Stimulated activated CD8-positive, alpha-beta memory T cell treated with anti-CD3 and anti-CD28 coated beads, Interleukin-4, amount 100 ng/mL, for 1 hour (primary cell): ENCODE results near the gene ZNF320.
"Not testable (repeated sequence)": the region's sequence is repeated elsewhere in the genome, so short reads cannot be mapped to it uniquely, and the experiment has no call there.

Experiments
- DNase-seq, 2 donors: peaks; one replicate each; pipeline ENCODE4 v3.0.0-alpha.2; 2020; ENCODE audit warnings: low read depth in 2 of 2, low spot score in 1 of 2

Gene ZNF320

DNA sequence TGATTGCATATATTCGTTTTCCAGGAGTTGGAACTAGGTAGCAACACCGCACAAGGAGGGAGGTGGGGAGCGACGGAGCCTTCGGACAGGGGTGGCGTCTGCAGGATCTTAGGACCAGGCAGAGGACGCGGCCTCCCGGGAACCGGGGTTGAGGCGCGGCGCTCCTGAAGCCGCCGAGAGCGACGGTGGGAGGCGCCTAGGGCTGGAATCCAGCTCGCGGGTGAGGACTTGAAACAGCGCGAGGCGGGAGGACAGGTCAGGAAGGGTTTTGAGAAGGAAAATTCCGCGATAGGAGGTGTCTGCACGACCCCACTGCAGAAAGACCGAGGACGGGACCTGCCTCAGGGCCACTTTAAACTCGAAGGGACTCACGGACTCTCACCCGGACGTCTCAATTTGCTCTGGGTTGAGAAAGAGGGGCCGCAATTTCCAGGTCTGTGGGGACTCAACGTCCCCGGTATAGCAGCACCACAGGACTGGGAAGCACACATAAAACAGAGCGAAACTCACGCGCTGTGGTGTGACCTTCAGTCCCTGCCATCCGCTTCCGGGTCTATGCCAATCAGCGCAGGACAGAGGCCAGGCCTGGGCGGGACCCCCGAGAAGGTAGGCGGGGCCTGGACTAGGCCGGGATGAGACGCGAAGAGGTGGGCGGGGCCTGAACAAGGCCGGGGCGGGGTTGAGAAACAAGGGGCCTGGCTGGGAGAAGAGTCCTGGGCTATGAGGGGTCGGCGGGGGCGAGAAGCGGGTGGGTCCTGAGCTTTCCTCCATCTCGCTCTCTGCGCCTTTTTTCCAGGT is at the start of gene ZNF320:
Gene ZNF320 (minus strand): TSS at position 498 of the 798 bp plus-strand sequence. CDS start 7,380 bp downstream, outside the sequence.
- DNase-seq = peak; percentile 81 to 83

DNA sequence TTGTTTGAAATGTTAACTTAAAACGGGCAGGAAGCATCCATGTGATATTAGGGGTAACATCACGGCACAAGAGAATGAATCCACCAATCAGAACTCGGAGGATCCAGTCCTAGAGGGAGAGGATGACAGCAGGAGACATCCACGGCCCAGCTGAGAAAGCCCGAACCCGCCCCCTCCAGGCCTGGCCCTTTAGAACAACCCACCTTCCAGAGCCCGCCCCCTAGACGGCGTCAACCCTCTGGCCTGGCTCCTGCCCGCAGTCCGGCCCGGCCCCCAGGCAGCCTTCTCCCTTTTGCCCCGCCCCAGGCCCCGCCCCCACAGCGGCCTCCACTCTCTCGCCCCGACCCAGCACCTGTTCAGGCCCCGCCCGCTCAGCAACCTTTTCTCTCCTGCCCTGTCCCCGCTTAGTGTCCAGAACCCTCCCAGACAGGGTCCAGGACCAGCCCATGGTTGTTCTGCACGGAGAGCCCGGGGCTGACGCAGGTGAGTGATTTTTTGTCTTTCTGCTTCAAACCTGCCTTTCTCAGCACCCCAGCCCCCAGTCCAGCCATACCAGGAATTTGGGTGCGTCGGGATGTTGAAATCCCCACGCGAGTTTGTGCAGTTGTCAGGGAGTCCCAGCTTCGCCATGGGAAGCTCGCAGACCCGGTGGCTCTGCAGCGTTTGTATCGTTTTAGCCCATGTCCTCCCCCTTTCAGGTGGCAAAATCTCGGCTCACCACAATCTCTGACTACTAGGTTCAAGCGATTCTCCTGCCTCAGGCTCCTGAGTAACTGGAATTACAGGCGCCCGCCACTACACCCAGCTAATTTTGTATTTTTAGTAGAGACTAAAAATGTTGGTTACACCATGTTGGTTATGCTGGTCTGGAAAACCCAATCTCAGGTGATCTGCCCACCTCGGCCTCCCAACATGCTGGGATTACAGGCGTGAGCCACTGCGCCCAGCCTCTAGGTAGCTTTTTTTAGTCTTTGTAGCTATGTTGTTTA is 49.2 kb upstream of the ZNF320 start:
- DNase-seq = no peak

- DNase-seq = no peak
Observed at GRCh38 chr19:52945652-52946321, 48.4 kb upstream of the ZNF320 start.

DNA sequence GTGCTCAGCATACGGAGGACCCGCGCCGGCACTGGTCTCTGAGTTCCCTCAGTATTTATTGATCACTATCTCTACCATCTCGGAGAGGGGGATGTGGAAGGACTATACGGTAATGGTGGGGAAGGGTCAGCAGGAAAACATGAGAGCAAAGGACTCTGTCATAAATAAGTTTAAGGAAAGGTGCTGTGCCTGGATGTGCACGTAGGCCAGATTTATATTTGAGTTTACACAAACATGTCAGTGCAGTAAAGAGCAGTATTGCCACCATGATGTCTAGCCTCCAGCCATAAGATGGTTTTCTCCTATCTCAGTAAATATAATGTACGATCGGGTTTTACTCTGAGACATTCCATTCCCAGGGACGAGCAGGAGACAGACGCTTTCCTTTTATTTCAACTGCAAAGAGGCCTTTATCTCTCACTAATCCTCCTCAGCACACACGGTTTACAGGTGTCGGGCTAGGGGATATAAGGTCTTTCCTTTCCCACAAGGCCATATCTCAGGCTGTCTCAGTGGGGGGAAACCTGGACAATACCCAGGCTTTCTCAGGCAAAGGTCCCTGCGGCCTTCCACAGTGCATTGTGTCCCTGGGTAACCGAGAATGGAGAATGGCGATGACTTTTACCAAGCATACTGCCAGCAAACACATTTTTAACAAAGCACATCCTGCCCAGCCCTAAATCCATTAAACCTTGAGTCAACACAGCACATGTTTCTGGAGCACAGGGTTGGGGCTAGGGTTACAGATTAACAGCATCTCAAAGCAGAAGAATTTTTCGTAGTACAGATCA is 47.5 kb upstream of the ZNF320 start:
- not testable (repeated sequence) for DNase-seq

- DNase-seq = no peak
Observed at GRCh38 chr19:52943884-52944643, 46.6 kb upstream of the ZNF320 start.

DNA sequence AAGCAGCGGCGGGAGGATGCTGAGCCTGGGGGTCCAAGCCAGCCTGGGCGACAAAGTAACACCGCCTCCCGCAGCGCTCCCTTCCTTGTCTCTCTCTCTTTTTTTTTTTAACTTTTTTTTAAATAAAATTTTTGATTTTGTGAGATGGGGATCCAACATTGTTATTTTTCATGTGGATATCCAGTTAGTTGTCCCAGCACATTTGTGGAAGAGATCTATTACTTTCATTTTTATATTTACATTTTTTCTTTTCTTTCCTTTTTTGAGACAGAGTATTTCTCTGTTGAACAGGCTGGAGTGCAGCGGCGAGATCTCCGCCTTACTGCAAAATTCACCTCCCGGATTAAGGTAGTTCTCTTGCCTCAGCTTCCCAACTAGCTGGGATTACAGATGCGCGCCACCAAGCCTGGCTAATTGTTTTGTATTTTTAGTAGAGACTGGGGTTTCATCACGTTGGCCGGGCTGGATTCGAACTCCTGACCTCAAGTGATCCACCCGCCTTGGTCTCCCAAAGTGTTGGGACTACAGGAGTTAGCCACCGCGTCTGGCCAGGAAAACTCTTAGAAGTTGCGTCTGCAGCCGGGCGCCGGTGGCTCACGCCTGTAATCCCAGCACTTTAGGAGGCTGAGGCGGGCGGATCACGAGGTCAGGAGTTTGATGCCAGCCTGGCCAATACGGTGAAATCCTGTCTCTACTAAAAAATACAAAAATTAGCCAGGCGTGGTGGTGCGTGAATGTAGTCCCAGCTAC is 45.9 kb upstream of the ZNF320 start:
- DNase-seq = no peak

DNA sequence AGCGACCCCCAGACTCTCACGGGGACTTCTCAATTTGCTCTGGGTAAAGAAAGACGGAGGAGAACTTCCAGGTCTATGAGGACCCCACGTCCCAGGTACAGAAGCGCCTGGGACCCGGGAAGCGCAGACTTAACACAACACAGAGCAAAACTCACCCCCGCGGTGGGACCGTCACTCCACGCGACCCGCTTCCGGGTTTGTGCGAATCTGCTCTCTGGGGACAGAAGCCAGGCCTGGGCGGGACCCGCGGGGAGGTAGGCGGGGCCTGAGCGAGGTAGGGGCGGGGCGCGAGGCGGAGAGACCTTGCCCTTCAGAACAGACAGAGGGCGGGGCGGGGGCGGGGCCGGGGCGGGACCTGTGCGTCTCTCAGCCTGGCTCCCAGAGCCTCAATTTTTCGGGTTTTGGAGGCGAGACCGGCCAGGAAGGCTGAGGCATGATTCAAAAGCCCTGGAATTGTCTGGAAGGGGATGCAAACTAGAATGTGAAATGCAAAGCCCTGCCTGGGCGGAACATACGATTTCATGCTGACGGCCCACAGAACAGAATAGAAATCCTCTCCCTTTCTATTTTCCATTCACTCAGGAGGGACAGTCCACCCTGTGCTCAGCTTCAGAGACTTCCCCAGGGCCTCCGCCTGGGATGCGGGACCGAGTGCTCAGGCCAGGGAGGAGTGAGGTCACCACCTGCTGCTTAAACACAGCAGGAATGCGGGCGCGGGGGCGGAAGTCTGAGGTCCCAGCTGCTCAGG is 45.1 kb upstream of the ZNF320 start:
- peak; percentile 87 to 91 for DNase-seq

DNA sequence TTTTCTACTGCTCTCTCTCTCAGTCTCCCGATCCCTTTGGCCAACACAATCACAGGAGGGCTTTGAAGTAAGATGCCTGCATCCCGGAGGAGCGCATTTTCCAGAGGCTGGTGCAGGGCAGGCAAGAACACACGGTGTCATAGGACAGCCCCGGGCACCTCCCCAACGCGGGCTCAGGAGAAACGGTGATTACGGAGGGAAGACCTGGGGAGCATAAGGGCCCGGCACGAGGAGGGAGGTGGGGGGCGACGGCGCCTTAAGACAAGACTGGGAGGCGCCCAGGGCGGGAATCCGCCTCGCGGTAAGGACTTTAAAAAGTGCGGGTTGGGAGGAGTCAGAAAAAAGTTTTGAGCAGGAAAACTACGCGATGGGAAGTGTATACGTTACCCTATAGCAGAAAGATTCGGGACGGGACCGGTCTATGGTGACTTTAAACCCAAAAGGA is 44.5 kb upstream of the ZNF320 start:
- no peak for DNase-seq

GRCh38 chr19:52941523-52941922 is 44.1 kb upstream of the ZNF320 start:
- DNase-seq = not testable (repeated sequence)

GRCh38 chr19:52940905-52941304 is 43.5 kb upstream of the ZNF320 start:
- not testable (repeated sequence) for DNase-seq

- DNase-seq = no peak
Observed at GRCh38 chr19:52938761-52939160, 41.3 kb upstream of the ZNF320 start.

DNA sequence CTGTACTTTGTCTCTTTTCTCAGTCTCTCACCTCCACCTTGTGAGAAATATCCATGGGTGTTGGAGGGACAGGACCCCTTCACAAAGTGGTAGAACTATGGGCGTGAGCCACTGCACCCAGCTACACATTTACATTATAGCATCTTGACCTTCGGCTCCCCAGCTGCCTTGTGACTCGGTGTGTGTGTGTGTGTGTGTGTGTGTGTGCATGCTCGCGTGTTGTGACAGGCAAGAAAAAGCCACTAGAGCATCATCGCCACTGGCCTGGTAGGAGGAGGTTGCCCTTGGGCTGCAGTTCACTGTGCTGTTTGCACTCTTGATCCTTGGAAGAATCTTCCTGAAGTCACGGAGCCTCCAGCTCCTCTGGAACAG is 39.5 kb upstream of the ZNF320 start:
- no peak for DNase-seq

DNA sequence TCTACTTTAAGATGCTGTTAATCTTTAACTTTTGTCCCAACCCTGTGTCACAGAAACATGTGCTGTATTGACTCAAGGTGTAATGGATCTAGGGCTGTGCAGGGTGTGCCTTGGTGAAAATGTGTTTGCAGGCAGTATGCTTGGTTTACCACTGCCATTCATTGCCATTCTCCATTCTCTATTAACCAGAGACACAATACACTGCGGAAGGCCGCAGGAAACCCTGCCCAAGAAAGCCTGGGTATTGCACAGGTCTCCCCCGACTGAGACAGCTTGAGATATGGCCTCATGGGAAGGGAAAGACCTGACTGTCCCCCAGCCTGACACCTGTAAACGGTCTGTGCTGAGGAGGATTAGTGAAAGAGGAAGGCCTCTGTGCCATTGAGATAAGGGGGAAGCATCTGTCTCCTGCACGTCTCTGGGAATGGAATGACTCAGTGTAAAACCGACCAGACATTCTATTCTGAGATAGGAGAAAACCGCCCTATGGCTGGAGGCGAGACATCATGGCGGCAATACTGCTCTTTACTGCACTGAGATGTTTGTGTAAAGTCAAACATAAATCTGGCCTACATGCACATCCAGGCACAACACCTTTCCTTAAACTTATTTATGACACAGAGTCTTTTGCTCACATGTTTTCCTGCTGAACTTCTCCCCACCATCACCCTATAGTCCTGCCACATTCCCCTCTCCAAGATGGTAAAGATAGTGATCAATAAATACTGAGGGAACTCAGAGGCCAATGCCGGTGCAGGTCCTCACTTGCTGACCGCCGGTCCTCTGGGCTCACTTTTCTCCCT is 38.9 kb upstream of the ZNF320 start:
- DNase-seq = no peak

DNA sequence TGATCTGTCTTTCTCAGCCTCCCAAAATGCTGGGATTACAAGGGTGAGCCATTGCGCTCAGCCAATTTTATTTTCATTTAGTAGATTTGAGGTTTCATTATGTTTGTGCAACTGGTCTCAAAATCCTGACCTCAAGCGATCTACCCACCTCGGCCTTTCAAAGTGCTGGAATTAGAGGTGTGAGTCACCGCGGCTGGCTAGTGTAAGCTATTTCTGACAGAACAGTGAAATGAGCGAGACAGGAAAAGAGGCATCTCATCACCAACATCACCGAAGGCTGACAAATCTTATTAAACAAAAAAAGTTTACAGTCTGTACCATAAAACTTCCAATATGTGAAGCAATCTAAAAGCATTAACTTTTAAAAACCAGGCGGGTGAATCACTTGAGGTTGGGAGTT is 38.0 kb upstream of the ZNF320 start:
- no peak for DNase-seq

DNA sequence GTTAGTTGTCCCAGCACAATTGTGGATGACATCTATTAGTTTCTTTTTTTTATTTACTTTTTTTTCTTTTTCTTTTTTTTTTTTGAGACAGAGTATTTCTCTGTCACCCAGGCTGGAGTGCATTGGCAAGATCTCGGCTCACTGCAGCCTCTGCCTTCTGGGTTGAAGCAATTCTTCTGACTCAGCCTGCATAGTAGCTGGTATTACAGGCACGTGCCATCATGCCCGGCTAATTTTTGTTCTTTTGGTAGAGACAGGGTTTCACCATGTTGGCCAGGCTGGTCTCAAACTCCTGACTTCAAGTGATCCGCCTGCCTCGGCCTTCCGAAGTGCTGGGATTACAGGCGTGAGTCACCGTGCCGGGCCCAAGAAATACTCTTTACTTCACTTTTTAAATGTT is 27.2 kb upstream of the ZNF320 start:
- not testable (repeated sequence) for DNase-seq

DNA sequence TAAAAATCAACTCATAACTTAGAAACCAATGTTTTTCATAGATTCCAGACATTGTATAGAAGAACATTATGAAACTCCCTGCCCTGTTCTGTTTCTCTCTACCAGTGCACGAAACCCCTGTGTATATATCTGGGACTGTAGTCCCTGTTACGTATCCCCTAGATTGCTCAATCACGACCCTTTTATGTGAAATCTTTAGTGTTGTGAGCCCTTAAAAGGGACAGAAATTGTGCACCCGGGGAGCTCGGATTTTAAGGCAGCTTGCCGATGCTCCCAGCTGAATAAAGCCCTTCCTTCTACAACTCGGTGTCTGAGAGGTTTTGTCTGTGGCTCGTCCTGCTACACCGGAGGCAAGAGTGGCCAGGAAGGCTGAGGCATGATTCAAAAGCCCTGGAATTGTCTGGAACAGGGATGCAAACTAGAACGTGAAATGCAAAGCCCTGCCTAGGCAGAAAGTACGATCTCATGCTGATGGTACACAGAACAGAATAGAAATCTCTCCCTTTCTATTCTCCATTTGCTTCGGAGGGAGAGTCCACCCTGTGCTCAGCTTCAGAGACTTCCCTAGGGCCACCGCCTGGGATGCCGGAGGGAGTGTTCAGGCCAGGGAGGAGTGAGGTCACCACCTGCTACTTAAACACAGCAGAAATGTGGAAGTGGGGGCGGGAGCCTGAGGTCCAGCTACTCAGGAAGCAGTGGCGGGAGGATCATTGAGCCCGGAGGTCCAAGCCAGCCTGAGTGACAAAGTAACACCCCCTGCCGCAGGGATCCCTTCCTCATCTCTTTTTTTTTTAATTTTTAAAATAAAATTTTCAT is 26.6 kb upstream of the ZNF320 start:
- DNase-seq = no peak
